Fibroblast of the aortic adventitia (primary cell): ENCODE data around the gene PHKA1. TPM values are rescaled to one million over a fixed set of nuclear protein-coding genes. Genes with fewer than 3 reads are reported as not detected.

ENCODE experiments used
- DNase-seq: peaks from one replicate; pipeline ENCODE4 v3.0.0-alpha.2; 2010; ENCODE audit warnings: low read depth
- H3K4me3 ChIP-seq: 2 replicates; pipeline ENCODE4 v1.5.1; 2011; ENCODE audit warnings: low read depth, mild to moderate bottlenecking, control low read depth, low read length, moderate library complexity
- CTCF ChIP-seq: IDR thresholded peaks from 2 replicates; pipeline ENCODE4 v1.5.1; 2011; ENCODE audit warnings: mild to moderate bottlenecking, low read length, control low read depth, inconsistent platforms; ENCODE audit not compliant: insufficient read depth
- total RNA-seq: library from RNA; depleted of rRNA; stranded (reverse); fragments of >200 nt; gene quantifications from 2 replicates; pipeline ENCODE4 v1.2.3, GENCODE V29; 2012; ENCODE audit warnings: low replicate concordance

The PHKA1 gene
- total RNA-seq, 1 donor = 3.5 TPM

GRCh38 chrX:72663737-72664136, 50.4 kb downstream of the PHKA1 start:
- no peak for DNase-seq
- H3K4me3 ChIP-seq = no peak overlapping the region
- TF ChIP-seq CTCF = no peak

- DNase-seq = no peak
- TF ChIP-seq CTCF = no peak
- H3K4me3 ChIP-seq = no peak overlapping the region
These were observed 51.9 kb downstream of the PHKA1 start for GRCh38 chrX:72662020-72662747.

GRCh38 chrX:72659723-72660122, 54.4 kb downstream of the PHKA1 start:
- no peak overlapping the region for H3K4me3 ChIP-seq
- no peak for DNase-seq
- TF ChIP-seq CTCF = no peak

- no peak for DNase-seq
- TF ChIP-seq CTCF = no peak
- H3K4me3 ChIP-seq = no peak overlapping the region
These were observed 62.0 kb downstream of the PHKA1 start for GRCh38 chrX:72652082-72652481.

DNA sequence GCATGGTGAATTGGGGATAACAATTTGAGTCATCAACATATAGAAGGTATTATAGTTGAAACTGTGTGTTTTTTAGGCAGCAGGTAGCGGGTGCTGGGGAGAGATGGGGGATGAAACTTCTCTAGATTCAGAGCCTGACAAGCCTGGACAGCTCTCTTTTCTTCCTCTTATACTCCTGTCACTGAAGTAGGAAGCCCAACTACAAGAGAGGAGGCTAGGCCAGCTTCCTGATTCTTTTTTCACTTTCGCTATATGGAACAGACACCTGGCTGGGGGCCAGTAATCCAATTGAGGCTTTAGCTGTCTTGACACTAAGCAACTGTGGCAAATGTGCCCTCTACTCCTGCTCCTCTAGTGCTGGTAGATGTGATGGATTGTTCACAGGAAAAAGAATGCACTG, 69.2 kb downstream of the PHKA1 start:
- no peak for TF ChIP-seq CTCF
- no peak for DNase-seq

GRCh38 chrX:72641611-72642010, 72.5 kb downstream of the PHKA1 start:
- H3K4me3 ChIP-seq = no peak overlapping the region
- no peak for TF ChIP-seq CTCF
- no peak for DNase-seq

More for the DNA sequence above, 69.2 kb downstream of the PHKA1 start:
- no peak overlapping the region for H3K4me3 ChIP-seq

- no peak overlapping the region for H3K4me3 ChIP-seq
- DNase-seq = no peak
- no peak for TF ChIP-seq CTCF
These were observed 78.2 kb downstream of the PHKA1 start for GRCh38 chrX:72635930-72636329.
